OCI-LY7 (cell line): ENCODE measurements around the gene ITPKB. TPM values are rescaled to one million over a fixed set of nuclear protein-coding genes. Genes with fewer than 3 reads are reported as not detected.

Experiments used
- BruUV-seq: library from RNA; stranded (reverse); fragments of 400-500 nt; replicated peaks from 2 replicates; lab custom pipeline; 2021; lab: Mats Ljungman, UMichigan
- CTCF ChIA-PET: fragments of 300-600 bp; sonication (Branson Sonifier 250); formaldehyde crosslinking; loops from one replicate; lab custom pipeline; 2022; ENCODE audit warnings: antibody characterized with exemption; ENCODE audit not compliant: unreplicated experiment; lab: Charles Lee
- POLR2A ChIA-PET: fragments of 300-600 bp; sonication (Branson Sonifier 250); formaldehyde crosslinking; loops from one replicate; lab custom pipeline; 2022; ENCODE audit warnings: antibody characterized with exemption; lab: Charles Lee
- DNase-seq: peaks from one replicate; pipeline ENCODE4 v3.0.0-alpha.2; 2015; ENCODE audit warnings: low spot score
- H2AFZ ChIP-seq: fragments of 200-600 bp; sonication (generic), shearing (Covaris generic); 2 replicates; pipeline ENCODE4 v1.6.1; 2014; ENCODE audit warnings: mild to moderate bottlenecking, antibody characterized with exemption, low read length, moderate library complexity
- H3K27ac ChIP-seq: fragments of 200-600 bp; sonication (generic); 2 replicates; pipeline ENCODE4 v1.5.1; 2014; ENCODE audit warnings: mixed run types, low read depth, mild to moderate bottlenecking, moderate library complexity, low read length, inconsistent platforms; ENCODE audit not compliant: poor library complexity, severe bottlenecking
- H3K36me3 ChIP-seq: fragments of 200-600 bp; sonication (generic); 2 replicates; pipeline ENCODE4 v1.6.1; 2014; ENCODE audit warnings: mild to moderate bottlenecking, antibody characterized with exemption, low read length, moderate library complexity, mixed read lengths; ENCODE audit not compliant: insufficient read depth
- H3K4me1 ChIP-seq: fragments of 200-600 bp; sonication (generic); 2 replicates; pipeline ENCODE4 v1.5.1; 2014; ENCODE audit warnings: mild to moderate bottlenecking, low read length; ENCODE audit not compliant: insufficient read depth, poor library complexity, severe bottlenecking
- H3K4me2 ChIP-seq: fragments of 200-600 bp; sonication (generic); 2 replicates; pipeline ENCODE4 v1.6.1; 2014; ENCODE audit warnings: mild to moderate bottlenecking, low read length
- H3K4me3 ChIP-seq: fragments of 200-600 bp; sonication (generic); 2 replicates; pipeline ENCODE4 v1.5.1; 2014; ENCODE audit warnings: mild to moderate bottlenecking, low read depth, low read length; ENCODE audit not compliant: poor library complexity, severe bottlenecking
- H3K79me2 ChIP-seq: fragments of 200-600 bp; sonication (generic); 2 replicates; pipeline ENCODE4 v1.6.1; 2016; ENCODE audit warnings: low read depth, mild to moderate bottlenecking, low read length, moderate library complexity, mixed read lengths; ENCODE audit not compliant: insufficient read depth
- H3K9me2 ChIP-seq: fragments of 200-600 bp; sonication (generic); 2 replicates; pipeline ENCODE4 v1.6.1; 2016; ENCODE audit warnings: mild to moderate bottlenecking, low read length, mixed read lengths; ENCODE audit not compliant: insufficient read depth
- H3K9me3 ChIP-seq: fragments of 200-600 bp; sonication (generic); 2 replicates; pipeline ENCODE4 v1.6.1; 2014; ENCODE audit warnings: mild to moderate bottlenecking, mixed run types, low read length, mixed read lengths
- H4K20me1 ChIP-seq: fragments of 200-600 bp; sonication (generic); 2 replicates; pipeline ENCODE4 v1.6.1; 2014; ENCODE audit warnings: mild to moderate bottlenecking, antibody characterized with exemption, low read length, moderate library complexity, mixed read lengths; ENCODE audit not compliant: insufficient read depth
- CTCF ChIP-seq: fragments of 200-600 bp; sonication (generic); conservative IDR thresholded peaks from 2 replicates; pipeline ENCODE4 v1.5.1; 2014; ENCODE audit warnings: mild to moderate bottlenecking, antibody characterized with exemption, low read length, moderate library complexity, mixed read lengths
- EZH2phosphoT487 ChIP-seq: fragments of 200-600 bp; sonication (generic); IDR thresholded peaks from 2 replicates; pipeline ENCODE4 v1.6.1; 2018; ENCODE audit warnings: low read depth, borderline replicate concordance, mild to moderate bottlenecking, mixed run types, antibody characterized with exemption, low read length, moderate library complexity, mixed read lengths
- intact Hi-C: fragments of 100-400 bp; cut with micrococcal nuclease; formaldehyde crosslinking; loops from one replicate; pipeline ENCODE4 v1.10.0; 2022; ENCODE audit not compliant: unreplicated experiment
- total RNA-seq, 2 experiments: library from RNA; depleted of rRNA in 1 of 2; stranded (reverse); fragments of >200 nt in 1 of 2; shearing (Covaris generic) in 1 of 2; gene quantifications; 2 replicates each; pipeline ENCODE4 v1.2.3, GENCODE V29; 2014 to 2022

Gene ITPKB
- total RNA-seq, 2 experiments from 2014 or later: 20.5 to 33.3 TPM

GRCh38 chr1:226737819-226738420 is 1.2 kb downstream of the ITPKB start:
- no TSS peak for BruUV-seq
- peaks cover 40% of the 10 kb centered on the region for H3K36me3 ChIP-seq
- H3K79me2 ChIP-seq: peaks cover 60% of the 10 kb centered on the region
- POLR2A ChIA-PET: interaction anchor here (1.2 to 3.2 kb wide), 3 partner anchors 8 to 89 kb away, joined by 4 to 20 read pairs (median 4); no protein-coding TSS in a partner anchor
- H3K9me2 ChIP-seq: no peaks in the 10 kb centered on the region
- peak; percentile 73 for DNase-seq
- H3K9me3 ChIP-seq: peaks cover 5% of the 10 kb centered on the region; the same call in 1 of the 2 replicates
- intact Hi-C loops: loop anchor here (1.0 to 10.0 kb wide), 6 partner anchors 36 to 331 kb away; partner anchors contain the start of gene PARP1
- H3K27ac ChIP-seq: peak overlapping the region; percentile 83
- peaks cover 67% of the 10 kb centered on the region for H3K4me1 ChIP-seq
- CTCF ChIA-PET: no interaction called here
- H2AFZ ChIP-seq: no peak overlapping the region
- H3K4me2 ChIP-seq: peak overlapping the region; percentile 85
- TF ChIP-seq EZH2phosphoT487: no peak
- TF ChIP-seq CTCF: no peak
- H3K4me3 ChIP-seq: peak overlapping the region; percentile 83
- H4K20me1 ChIP-seq: peaks cover 24% of the 10 kb centered on the region

GRCh38 chr1:226736908-226737818 is 1.9 kb downstream of the ITPKB start:
- Histone ChIP-seq H3K9me3 (peaks cover under 1% of the 10 kb centered on the region; the same call in 1 of the 2 replicates), H4K20me1 (peaks cover 28% of the 10 kb centered on the region), H3K27ac (peak overlapping the region; percentile 83), H3K4me1 (peaks cover 75% of the 10 kb centered on the region), H3K9me2 (no peaks in the 10 kb centered on the region), H3K4me3 (peak overlapping the region; percentile 83), H3K4me2 (peak overlapping the region; percentile 85), H3K79me2 (peaks cover 67% of the 10 kb centered on the region), H2AFZ (no peak overlapping the region), H3K36me3 (peaks cover 47% of the 10 kb centered on the region)
- POLR2A ChIA-PET: interaction anchor here (0.6 to 1.5 kb wide), 8 partner anchors 24 to 499 kb away, joined by 3 to 10 read pairs (median 3); no protein-coding TSS in a partner anchor
- intact Hi-C loops: loop anchor here (1.0 to 10.0 kb wide), 5 partner anchors 35 to 330 kb away; partner anchors contain the start of gene PARP1
- DNase-seq: peak; percentile 83
- no TSS peak for BruUV-seq
- TF ChIP-seq CTCF (peak; percentile 56), EZH2phosphoT487 (no peak)
- CTCF ChIA-PET: interaction anchor here (0.8 to 1.0 kb wide), 2 partner anchors 83 to 87 kb away, joined by 3 read pairs; no protein-coding TSS in a partner anchor
